ENCODE data around the gene SAP130.

SAP130 gene

GRCh38 chr2:128024816-128025215 is 3.0 kb downstream of the SAP130 start:
- no peak for DNase-seq

GRCh38 chr2:128017561-128017960 is 10.3 kb downstream of the SAP130 start:
- no peak for DNase-seq

- no peak for DNase-seq
Measured at GRCh38 chr2:128016620-128017019, 11.2 kb downstream of the SAP130 start.

GRCh38 chr2:128012698-128013097 is 15.2 kb downstream of the SAP130 start:
- DNase-seq = no peak

GRCh38 chr2:128008074-128008672 is 19.7 kb downstream of the SAP130 start:
- DNase-seq = no peak

- DNase-seq = no peak
Measured at GRCh38 chr2:128004509-128004908, 23.4 kb downstream of the SAP130 start.

GRCh38 chr2:128003463-128003862 is 24.4 kb downstream of the SAP130 start:
- DNase-seq = no peak

GRCh38 chr2:127996160-127996559 is 31.7 kb downstream of the SAP130 start:
- no peak for DNase-seq

- no peak for DNase-seq
Measured at GRCh38 chr2:127995725-127996124, 32.1 kb downstream of the SAP130 start.

- DNase-seq = no peak
Measured at GRCh38 chr2:127993659-127994058, 34.2 kb downstream of the SAP130 start.

- DNase-seq = no peak
Measured at GRCh38 chr2:127991742-127992141, 36.1 kb downstream of the SAP130 start.

- no peak for DNase-seq
Measured at GRCh38 chr2:127986548-127987079, 41.2 kb downstream of the SAP130 start.

- no peak for DNase-seq
Measured at GRCh38 chr2:127985735-127986134, 42.1 kb downstream of the SAP130 start.

GRCh38 chr2:127985026-127985734 is 42.7 kb downstream of the SAP130 start:
- no peak for DNase-seq

- no peak for DNase-seq
Measured at GRCh38 chr2:127984551-127984950, 43.3 kb downstream of the SAP130 start.

GRCh38 chr2:127969446-127969845 is 58.4 kb downstream of the SAP130 start:
- no peak for DNase-seq

- no peak for DNase-seq
Measured at GRCh38 chr2:127968610-127969339, 59.1 kb downstream of the SAP130 start.

- DNase-seq = no peak
Measured at GRCh38 chr2:127961729-127962128, 66.1 kb downstream of the SAP130 start.

- DNase-seq = no peak
Measured at GRCh38 chr2:127957240-127957639, 70.6 kb downstream of the SAP130 start.

- DNase-seq = no peak
Measured at GRCh38 chr2:127954857-127955256, 73.0 kb downstream of the SAP130 start.

GRCh38 chr2:127953849-127954248 is 74.0 kb downstream of the SAP130 start:
- DNase-seq = no peak

- no peak for DNase-seq
Measured at GRCh38 chr2:127953128-127953718, 74.6 kb downstream of the SAP130 start.

- DNase-seq = no peak
Measured at GRCh38 chr2:127951026-127951425, 76.8 kb downstream of the SAP130 start.
